GM21423 (cell line): ENCODE data around the gene IRX3.

ENCODE experiments used
- ATAC-seq: cut with Tn5 transposase; IDR thresholded peaks from one replicate; pipeline ENCODE4 v1.9.1; 2021; ENCODE audit warnings: mild to moderate bottlenecking, moderate library complexity; ENCODE audit not compliant: unreplicated experiment

Gene IRX3

GRCh38 chr16:54286366-54287130 lies at the start of gene IRX3:
TSS of gene IRX3 (minus strand) at chr16:54286787. CDS start at chr16:54286050, 737 bp downstream.
- no peak for ATAC-seq

- no peak for ATAC-seq
These were observed 48.6 kb upstream of the IRX3 start for GRCh38 chr16:54335230-54335629.

GRCh38 chr16:54334208-54334607 lies 47.6 kb upstream of the IRX3 start:
- ATAC-seq: no peak

DNA sequence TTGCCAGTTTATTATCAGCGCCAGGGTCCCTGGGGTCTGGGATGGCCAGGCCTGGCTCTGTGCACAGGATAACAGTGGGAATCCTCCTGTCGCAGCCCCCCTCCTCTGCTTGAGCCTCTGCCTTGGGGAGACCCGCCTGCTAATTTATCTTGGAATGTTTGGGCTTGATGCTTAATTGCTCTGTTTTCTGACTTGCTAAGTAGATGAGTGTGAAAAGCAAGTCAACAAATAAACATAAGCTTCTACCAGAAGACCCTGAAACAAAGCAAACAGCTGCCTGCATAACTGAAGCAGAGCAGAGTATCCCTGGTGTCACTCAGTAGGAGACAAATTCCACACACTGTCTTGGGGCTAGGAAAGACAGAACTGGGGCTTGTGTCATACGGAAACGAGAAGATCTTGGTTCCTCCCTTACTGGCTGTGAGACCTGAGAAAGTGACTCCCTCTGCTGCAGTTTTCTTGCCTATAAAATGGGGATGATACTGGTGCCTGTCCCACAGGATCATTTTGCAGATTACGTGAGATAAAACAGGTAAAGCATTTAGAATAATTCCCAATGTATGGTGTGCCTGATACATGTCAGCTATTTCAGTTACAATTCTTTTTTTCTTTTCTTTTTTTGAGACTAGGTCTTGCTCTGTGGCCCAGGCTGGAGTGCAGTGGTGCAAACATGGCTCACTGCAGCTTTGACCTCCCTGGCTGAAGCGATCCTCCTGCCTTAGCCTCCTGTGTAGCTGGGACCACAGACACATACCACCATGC lies 44.8 kb upstream of the IRX3 start:
- ATAC-seq: no peak

DNA sequence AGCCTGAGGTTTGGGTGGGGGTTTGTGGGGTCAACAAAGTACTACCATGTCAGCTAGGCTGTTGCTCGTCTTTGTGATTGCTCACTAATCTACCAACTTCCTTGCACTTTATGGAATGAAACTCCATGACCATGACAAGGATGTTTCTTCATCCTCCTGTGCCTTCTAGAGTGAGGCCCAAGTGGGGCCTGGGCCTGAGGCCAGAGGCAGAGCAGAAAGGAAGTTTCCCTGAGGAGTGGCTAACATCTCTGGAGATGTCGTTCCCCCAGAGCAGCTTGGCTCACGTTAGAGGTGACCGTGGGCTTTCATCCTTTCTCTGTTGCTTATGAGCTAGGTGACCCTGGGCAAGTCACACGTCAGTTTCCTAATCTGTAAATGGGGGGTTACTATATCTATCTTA lies 41.0 kb upstream of the IRX3 start:
- no peak for ATAC-seq

DNA sequence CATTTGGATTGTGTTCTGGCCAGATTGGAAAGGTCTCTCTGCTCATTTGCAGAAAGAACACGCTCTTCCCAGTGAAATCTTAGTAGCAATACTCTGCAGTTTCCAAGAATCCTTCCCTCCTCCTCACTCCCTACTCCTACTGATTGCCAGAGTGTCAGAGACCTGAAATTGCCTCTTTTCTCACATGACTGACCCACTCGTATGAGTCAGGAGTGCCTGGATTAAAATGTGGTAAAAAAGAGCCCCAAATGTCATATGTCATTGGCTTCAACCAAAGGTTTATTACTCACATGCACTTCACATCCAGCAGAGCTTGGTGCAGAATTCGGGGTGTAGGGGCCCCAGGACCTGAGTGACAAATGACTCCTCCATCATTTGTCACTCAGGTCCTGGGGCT lies 39.7 kb upstream of the IRX3 start:
- no peak for ATAC-seq

DNA sequence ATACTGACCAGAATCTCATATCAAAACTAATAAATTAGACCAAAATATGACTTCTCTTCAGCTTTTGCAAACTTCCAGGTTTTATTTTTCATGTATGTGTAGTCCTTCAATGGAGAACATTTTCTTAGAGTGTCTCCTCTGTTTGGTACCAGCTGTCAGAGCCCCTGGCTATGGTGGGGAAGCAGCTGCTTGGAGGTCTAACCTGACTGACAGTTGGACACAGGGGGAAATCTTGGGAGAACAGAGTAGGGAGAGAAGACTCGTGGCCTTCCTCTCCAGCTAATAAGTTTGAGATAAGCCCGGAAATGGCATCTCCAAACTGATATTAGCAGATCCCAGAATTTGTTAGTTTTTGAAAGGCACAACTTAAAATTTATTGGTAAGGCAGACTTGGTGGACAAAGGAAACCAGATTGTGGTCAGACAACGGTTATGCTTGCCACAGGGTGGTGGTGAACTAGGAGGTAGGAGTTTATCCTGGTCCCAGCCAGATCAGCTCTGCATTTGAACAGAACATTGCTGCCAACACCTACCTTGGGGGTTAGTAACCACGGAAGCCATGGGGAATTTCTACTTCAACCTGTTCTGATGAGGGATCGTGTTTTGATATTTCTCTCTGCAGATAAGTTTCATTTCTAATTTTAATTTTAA lies 39.2 kb upstream of the IRX3 start:
- no peak for ATAC-seq

- ATAC-seq: no peak
These were observed 38.1 kb upstream of the IRX3 start for GRCh38 chr16:54324716-54325115.

DNA sequence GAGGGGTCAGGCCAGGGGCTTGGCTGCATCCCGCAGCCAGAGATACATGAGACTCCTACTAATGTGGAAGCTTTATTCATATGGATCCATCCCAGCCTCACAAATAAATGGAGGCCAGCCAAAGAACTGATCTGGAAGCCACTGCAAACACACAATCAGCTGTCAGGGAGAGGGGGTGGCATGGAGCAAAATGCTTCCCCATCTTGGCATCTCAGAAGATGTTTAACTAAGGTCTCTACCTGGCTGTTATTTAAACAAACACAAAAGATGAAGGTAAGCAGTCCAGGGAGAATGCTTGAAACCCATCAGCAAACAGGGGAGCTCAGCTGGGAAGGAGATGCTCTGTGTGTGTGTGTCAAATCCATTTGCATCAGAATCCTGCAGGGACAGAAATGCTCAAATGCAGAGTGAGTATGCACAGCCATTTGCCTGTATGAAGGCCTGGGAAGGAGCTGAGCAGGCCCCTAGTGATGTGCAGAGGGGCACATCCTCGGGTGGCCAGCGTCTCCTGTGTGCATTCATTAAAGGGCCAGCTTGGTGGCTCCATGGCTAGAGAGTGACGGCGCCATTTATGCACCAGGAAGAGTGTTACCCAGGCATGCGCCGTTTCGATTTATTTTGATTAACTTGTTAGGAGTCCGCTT lies 34.2 kb upstream of the IRX3 start:
- ATAC-seq: no peak

DNA sequence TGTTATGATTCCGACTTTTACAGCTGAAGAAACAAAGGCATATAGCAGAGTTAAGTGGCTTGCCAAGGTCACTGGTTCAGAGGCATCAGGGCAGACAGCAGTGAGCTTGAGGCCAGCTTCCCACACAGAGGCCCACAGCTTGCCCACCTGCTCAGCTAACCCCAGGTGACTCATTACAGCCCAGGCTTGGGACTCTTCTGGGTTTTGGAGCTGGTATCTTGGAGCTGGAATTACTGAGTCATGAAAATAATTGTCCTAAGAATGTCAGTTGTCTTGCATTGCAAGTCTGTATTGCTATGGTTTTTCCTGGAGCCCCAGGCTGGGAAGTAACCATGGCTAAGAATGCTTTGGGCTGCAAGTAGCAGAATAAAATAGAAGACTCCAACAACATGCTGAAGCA lies 32.4 kb upstream of the IRX3 start:
- no peak for ATAC-seq

DNA sequence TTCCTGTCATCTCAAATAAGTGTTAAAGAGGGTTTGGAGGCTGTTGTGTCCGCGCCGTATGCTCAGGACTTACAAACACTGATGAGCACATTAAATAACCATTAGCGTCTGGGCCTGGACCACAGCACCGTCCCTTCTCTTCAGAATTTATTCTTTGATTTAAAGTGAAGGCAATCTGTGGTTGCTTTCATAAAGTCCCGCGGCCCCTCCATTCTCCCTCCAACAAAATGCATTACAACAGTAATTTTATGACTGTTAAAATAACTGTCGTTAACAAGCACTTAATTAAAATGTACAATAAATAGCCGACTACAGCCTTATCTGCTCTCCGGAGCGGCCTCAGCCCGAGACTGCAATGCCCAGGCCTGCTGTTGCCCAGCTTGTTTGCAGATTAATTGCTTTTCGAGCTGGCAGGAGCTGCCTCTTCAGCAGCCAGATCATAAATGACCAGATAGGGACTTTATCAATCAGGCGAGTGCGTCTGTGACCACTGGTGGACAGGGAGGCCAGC lies 30.6 kb upstream of the IRX3 start:
- ATAC-seq: no peak

- no peak for ATAC-seq
These were observed 29.7 kb upstream of the IRX3 start for GRCh38 chr16:54316095-54316889.

DNA sequence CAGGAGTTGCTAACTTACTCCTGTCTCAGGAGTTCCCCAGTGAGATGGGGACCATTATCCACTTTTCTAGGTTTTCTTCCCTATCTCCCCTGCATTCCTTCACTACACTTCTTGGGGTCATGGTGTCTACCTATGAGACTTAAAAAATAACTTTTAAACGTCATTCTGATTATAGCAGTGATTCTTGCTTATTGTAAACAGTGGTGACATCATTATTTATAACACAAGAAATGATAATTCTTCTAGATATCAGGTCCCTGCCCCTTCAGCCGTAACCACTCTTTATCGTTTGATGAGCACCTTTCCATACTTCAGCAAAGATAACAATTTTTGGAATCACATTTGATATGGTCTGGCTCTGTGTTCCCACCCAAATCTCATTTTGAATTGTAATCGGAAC lies 27.2 kb upstream of the IRX3 start:
- no peak for ATAC-seq

DNA sequence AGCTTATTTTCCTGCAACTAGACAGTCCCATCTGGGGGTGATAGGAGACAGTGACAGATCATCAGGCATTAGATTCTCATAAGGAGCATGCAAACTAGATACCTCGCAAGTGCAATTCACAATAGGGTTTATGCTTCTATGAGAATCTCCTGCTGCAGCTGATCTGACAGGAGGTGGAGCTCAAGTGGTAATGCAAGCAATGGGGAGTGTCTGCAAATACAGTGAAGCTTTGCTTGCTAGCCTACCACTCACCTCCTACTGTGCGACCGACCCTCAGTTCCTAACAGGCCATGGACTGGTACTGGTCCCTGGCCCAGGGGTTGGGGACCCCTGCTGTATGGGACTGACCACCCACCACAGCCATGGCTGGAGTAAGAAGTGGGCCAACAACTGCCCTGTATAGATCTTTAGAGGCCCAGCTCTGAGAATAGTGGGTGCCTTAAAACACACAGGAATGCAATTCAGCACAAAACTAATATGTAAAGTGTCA lies 26.0 kb upstream of the IRX3 start:
- ATAC-seq: no peak

- no peak for ATAC-seq
These were observed 22.8 kb upstream of the IRX3 start for GRCh38 chr16:54309341-54309740.

DNA sequence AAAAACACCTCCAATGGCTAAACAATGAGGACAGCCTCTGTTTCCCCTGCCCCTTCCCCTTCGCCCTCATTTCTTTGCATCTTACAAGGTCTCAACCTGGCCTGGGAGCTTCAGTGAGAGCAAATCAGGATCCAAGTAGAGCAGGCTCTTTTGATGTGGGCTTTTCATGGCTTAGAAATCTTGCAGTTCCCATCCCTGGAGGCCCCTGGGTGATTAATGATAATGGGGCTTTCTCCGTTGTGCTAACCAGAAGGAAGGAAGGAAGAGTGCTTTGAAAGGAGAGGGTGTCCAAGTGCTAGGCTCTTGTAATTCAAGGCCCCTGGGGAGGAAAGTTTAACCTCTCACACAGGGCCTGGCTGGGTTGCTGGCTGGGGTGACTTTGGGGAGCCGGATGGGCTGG lies 18.5 kb upstream of the IRX3 start:
- ATAC-seq: no peak

DNA sequence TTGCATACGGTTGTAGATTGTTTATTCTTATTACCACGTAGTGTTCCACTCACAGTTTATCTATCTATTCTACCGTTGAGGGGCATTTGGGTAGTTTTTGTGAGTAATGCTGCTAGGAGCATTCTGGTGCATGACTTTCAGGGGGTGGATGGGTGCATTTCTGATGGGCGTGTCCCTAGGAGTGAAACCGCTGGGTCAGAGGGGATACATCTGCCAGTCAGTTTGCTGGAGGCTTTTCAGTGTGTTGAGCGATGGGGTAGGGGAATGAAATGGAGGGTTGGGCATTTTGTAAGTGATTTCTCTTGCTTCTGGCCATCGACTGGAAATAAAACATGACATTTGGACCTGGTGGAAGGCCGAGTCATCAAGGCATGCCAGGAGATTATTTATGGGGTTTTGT lies 17.0 kb upstream of the IRX3 start:
- ATAC-seq: no peak

- no peak for ATAC-seq
These were observed 10.6 kb upstream of the IRX3 start for GRCh38 chr16:54297154-54297553.

DNA sequence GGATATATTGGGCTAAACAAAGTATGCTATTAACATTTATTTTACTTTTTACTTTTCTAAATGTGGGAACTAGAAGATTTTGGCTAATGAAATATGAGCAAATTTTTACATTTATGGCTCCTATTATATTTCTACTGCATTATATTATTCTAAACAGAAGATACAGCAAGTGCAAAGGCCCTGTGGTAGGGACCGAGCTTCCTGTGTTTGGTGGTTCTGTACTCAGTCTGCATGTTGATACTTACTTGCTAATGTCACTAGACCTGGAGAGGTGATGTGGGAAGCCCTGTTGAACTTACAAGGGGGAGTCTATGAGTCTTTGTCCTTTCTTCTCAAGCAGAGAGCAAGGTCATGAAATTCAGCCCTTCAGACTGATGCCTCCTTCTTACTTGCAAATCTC lies 10.0 kb upstream of the IRX3 start:
- ATAC-seq: no peak
